HCT116 (cell line): ENCODE measurements around the gene BAIAP2L1. TPM values are rescaled to one million over a fixed set of nuclear protein-coding genes. Genes with fewer than 3 reads are reported as not detected.
A peak's percentile ranks its signal among the peaks of the same experiment; 100 is the strongest.

Source experiments
- ATAC-seq: fragments of 200-7000 bp; cut with Tn5 transposase; 2 replicates; pipeline ENCODE4 v1.9.1; 2020; ENCODE audit warnings: mild to moderate bottlenecking, moderate library complexity
- BruUV-seq: library from RNA; stranded (reverse); fragments of 400-500 nt; replicated peaks from 2 replicates; lab custom pipeline; 2021; lab: Mats Ljungman, UMichigan
- CTCF ChIA-PET: fragments of 300-600 bp; sonication (Branson Sonifier 250); formaldehyde crosslinking; loops from one replicate; lab custom pipeline; 2021; ENCODE audit warnings: antibody characterized with exemption; lab: Charles Lee
- POLR2A ChIA-PET: fragments of 300-600, 350-600 bp; sonication (Branson Sonifier 250); formaldehyde crosslinking; loops from one replicate; lab custom pipeline; 2021; ENCODE audit warnings: antibody characterized with exemption; lab: Charles Lee
- RAD21 ChIA-PET, 2 experiments: fragments of 300-600 bp; sonication (Branson Sonifier 250); formaldehyde crosslinking; loops; one replicate each; lab custom pipeline; 2023; ENCODE audit warnings: low total read pairs in 2 of 2; ENCODE audit not compliant: uncharacterized antibody in 2 of 2, unreplicated experiment in 2 of 2, low non-redundant PET in 1 of 2; lab: Charles Lee
- DNase-seq: peaks from one replicate; pipeline ENCODE4 v3.0.0-alpha.2; 2010; ENCODE audit warnings: low read depth, low spot score
- H2AFZ ChIP-seq: fragments of 200-600 bp; shearing (Covaris generic), sonication (generic); 2 replicates; pipeline ENCODE4 v1.6.1; 2017; ENCODE audit warnings: low read depth, mixed run types, mixed read lengths, antibody characterized with exemption, low read length; ENCODE audit not compliant: poor library complexity, severe bottlenecking
- H3K27ac ChIP-seq: 2 replicates; pipeline ENCODE4 v1.5.1; 2012; ENCODE audit warnings: low read depth, low read length
- H3K27me3 ChIP-seq: fragments of 200-600 bp; sonication (generic); 2 replicates; pipeline ENCODE4 v1.6.1; 2016; ENCODE audit warnings: mixed run types, low read length, mixed read lengths; ENCODE audit not compliant: insufficient read depth
- H3K36me3 ChIP-seq, 2 experiments: fragments of 200-500 bp in 1 of 2; fragments of 200-600 bp in 1 of 2; sonication (Bioruptor generic) in 1 of 2; sonication (generic) in 1 of 2; 2 replicates each; pipeline versions ENCODE4 v1.5.1 to v1.6.1; 2014 to 2016; ENCODE audit warnings: low read length in 2 of 2, inconsistent platforms in 1 of 2, mixed read lengths in 1 of 2, mixed run types in 1 of 2; ENCODE audit not compliant: insufficient read depth in 2 of 2, control insufficient read depth in 1 of 2
- H3K4me1 ChIP-seq, 2 experiments: fragments of 200-600 bp in 1 of 2; sonication (generic) in 1 of 2; 2 replicates each; pipeline versions ENCODE4 v1.5.1 to v1.6.1; 2012 to 2017; ENCODE audit warnings: low read length in 2 of 2, inconsistent platforms in 1 of 2, mild to moderate bottlenecking in 1 of 2, mixed read lengths in 1 of 2, mixed run types in 1 of 2, moderate library complexity in 1 of 2; ENCODE audit not compliant: insufficient read depth in 2 of 2, control insufficient read depth in 1 of 2
- H3K4me2 ChIP-seq: fragments of 200-600 bp; sonication (generic); 2 replicates; pipeline ENCODE4 v1.6.1; 2017; ENCODE audit warnings: mixed run types, low read length, mixed read lengths
- H3K4me3 ChIP-seq, 2 experiments: fragments of 200-600 bp in 1 of 2; sonication (generic) in 1 of 2; replicated peaks in 1 of 2; 2 replicates each; pipeline ENCODE4 v1.5.1; 2011 to 2016; ENCODE audit warnings: low read length in 2 of 2, control low read depth in 1 of 2, low read depth in 1 of 2, mild to moderate bottlenecking in 1 of 2, mixed read lengths in 1 of 2, mixed run types in 1 of 2
- H3K79me2 ChIP-seq: fragments of 200-600 bp; sonication (generic); 2 replicates; pipeline ENCODE4 v1.6.1; 2017; ENCODE audit warnings: mild to moderate bottlenecking, mixed run types, low read length, moderate library complexity, mixed read lengths; ENCODE audit not compliant: insufficient read depth
- H3K9ac ChIP-seq: fragments of 200-600 bp; sonication (generic); 2 replicates; pipeline ENCODE4 v1.6.1; 2016; ENCODE audit warnings: low read length, mixed read lengths
- H3K9me2 ChIP-seq: fragments of 200-600 bp; sonication (generic), shearing (Covaris generic); 2 replicates; pipeline ENCODE4 v1.6.1; 2017; ENCODE audit warnings: mixed run types, mild to moderate bottlenecking, moderate library complexity; ENCODE audit not compliant: insufficient read depth
- H3K9me3 ChIP-seq, 2 experiments: fragments of 200-500 bp in 1 of 2; fragments of 200-600 bp in 1 of 2; sonication (Bioruptor generic) in 1 of 2; sonication (generic) in 1 of 2; 2 replicates each; pipeline ENCODE4 v1.6.1; 2014 to 2017; ENCODE audit warnings: low read length in 2 of 2, mixed read lengths in 2 of 2, inconsistent platforms in 1 of 2, low read depth in 1 of 2, mild to moderate bottlenecking in 1 of 2, mixed run types in 1 of 2, moderate library complexity in 1 of 2; ENCODE audit not compliant: control insufficient read depth in 1 of 2, insufficient read depth in 1 of 2
- H4K20me1 ChIP-seq: fragments of 200-600 bp; sonication (generic), shearing (Covaris generic); 2 replicates; pipeline ENCODE4 v1.6.1; 2017; ENCODE audit warnings: mixed run types, mild to moderate bottlenecking, moderate library complexity; ENCODE audit not compliant: insufficient read depth
- CEBPB ChIP-seq: IDR thresholded peaks from 2 replicates; pipeline ENCODE4 v1.6.1; 2012; ENCODE audit warnings: low read depth
- EZH2 ChIP-seq: fragments of 200-600 bp; sonication (generic); IDR thresholded peaks from 2 replicates; pipeline ENCODE4 v1.6.1; 2017; ENCODE audit warnings: antibody characterized with exemption, mixed run types
- EZH2phosphoT487 ChIP-seq: fragments of 200-600 bp; IDR thresholded peaks from 2 replicates; pipeline ENCODE4 v1.6.1; 2018; ENCODE audit warnings: antibody characterized with exemption, borderline replicate concordance
- FOSL1 ChIP-seq: IDR thresholded peaks from 2 replicates; pipeline ENCODE4 v1.6.1; 2012; ENCODE audit warnings: low read depth
- POLR2A ChIP-seq: IDR thresholded peaks from 2 replicates; pipeline ENCODE4 v1.7.0; 2011; ENCODE audit warnings: borderline replicate concordance; ENCODE audit not compliant: insufficient read depth, insufficient read length; ENCODE audit errors: extremely low read depth
- POLR2AphosphoS5 ChIP-seq: IDR thresholded peaks from 2 replicates; pipeline ENCODE4 v1.6.1; 2011; ENCODE audit warnings: mild to moderate bottlenecking, low read depth, low read length, moderate library complexity
- RAD21 ChIP-seq: IDR thresholded peaks from 2 replicates; pipeline ENCODE4 v1.6.1; 2012; ENCODE audit warnings: low read depth, mild to moderate bottlenecking
- SRF ChIP-seq: IDR thresholded peaks from 2 replicates; pipeline ENCODE4 v1.6.1; 2012; ENCODE audit warnings: low read depth
- TCF7L2 ChIP-seq: IDR thresholded peaks from 2 replicates; pipeline ENCODE4 v1.7.0; 2011; ENCODE audit warnings: borderline replicate concordance, inconsistent platforms; ENCODE audit not compliant: insufficient read depth, insufficient read length; ENCODE audit errors: extremely low read depth
- YY1 ChIP-seq: IDR thresholded peaks from 2 replicates; pipeline ENCODE4 v1.6.1; 2011; ENCODE audit warnings: low read length, low read depth, moderate library complexity, mild to moderate bottlenecking; ENCODE audit not compliant: insufficient replicate concordance; ENCODE audit errors: extremely low read depth
- ZBTB33 ChIP-seq: IDR thresholded peaks from 2 replicates; pipeline ENCODE4 v1.6.1; 2011; ENCODE audit warnings: mild to moderate bottlenecking, low read length, moderate library complexity; ENCODE audit not compliant: insufficient replicate concordance; ENCODE audit errors: extremely low read depth
- ZNF274 ChIP-seq: fragments of 200-500 bp; sonication (Bioruptor generic); IDR thresholded peaks from 2 replicates; pipeline ENCODE4 v1.6.1; 2014; ENCODE audit warnings: mild to moderate bottlenecking, low read depth, low read length, inconsistent platforms
- intact Hi-C: fragments of 100-400 bp; cut with micrococcal nuclease; formaldehyde crosslinking; loops from 2 replicates; pipeline ENCODE4 v1.10.0; 2022
- total RNA-seq: library from RNA; stranded (reverse); gene quantifications from one replicate; pipeline ENCODE4 v1.2.1, GENCODE V29; 2021; ENCODE audit not compliant: unreplicated experiment

Gene BAIAP2L1
- total RNA-seq, 1 experiment from 2014 or later: 61.2 TPM

GRCh38 chr7:98280791-98281756 is 119.8 kb downstream of the BAIAP2L1 start, which contains the start of gene BRI3:
BRI3 (plus strand) TSS chr7:98281686; CDS start chr7:98281796, 110 bp downstream.
- H3K9ac ChIP-seq: peak within 1 kb of the TSS; percentile 95
- no peaks in the 10 kb centered on the region for H3K9me2 ChIP-seq
- POLR2A ChIA-PET: no interaction called here
- CTCF ChIA-PET: no interaction called here
- H4K20me1 ChIP-seq: no peaks in the 10 kb centered on the region
- DNase-seq: peak; percentile 64
- intact Hi-C loops: no loop called here
- TF ChIP-seq RAD21: no peak
- no peak for TF ChIP-seq ZBTB33
- TF ChIP-seq ZNF274: no peak
- TF ChIP-seq EZH2: no peak
- no peak for TF ChIP-seq SRF
- TF ChIP-seq EZH2phosphoT487: no peak
- TF ChIP-seq POLR2AphosphoS5: peak; percentile 87
- TF ChIP-seq YY1: no peak
- peak; percentile 85 for TF ChIP-seq POLR2A
- no peak for TF ChIP-seq FOSL1
- TF ChIP-seq CEBPB: no peak
- no peak for TF ChIP-seq TCF7L2
- TF ChIP-seq, all 23 proteins: peak for 2
- Histone ChIP-seq H3K9me3 (no peaks in the 10 kb centered on the region), H3K79me2 (peaks cover 42% of the 10 kb centered on the region), H3K4me2 (peak within 1 kb of the TSS; percentile 99), H3K27me3 (no peaks in the 10 kb centered on the region), H3K36me3 (no peaks in the 10 kb centered on the region), H3K4me1 (peaks cover 34 to 59% of the 10 kb centered on the region in 2 experiments), H3K27ac (peak within 1 kb of the TSS; percentile 75), H3K4me3 (peak within 1 kb of the TSS; percentile 81 to 83), H2AFZ (peak within 1 kb of the TSS; percentile 86)
- RAD21 ChIA-PET: no interaction called here
- TSS peak; percentile 80 for BruUV-seq
- peak; percentile 81 for ATAC-seq
